ENCODE data around the gene MLLT10.

MLLT10 gene

DNA sequence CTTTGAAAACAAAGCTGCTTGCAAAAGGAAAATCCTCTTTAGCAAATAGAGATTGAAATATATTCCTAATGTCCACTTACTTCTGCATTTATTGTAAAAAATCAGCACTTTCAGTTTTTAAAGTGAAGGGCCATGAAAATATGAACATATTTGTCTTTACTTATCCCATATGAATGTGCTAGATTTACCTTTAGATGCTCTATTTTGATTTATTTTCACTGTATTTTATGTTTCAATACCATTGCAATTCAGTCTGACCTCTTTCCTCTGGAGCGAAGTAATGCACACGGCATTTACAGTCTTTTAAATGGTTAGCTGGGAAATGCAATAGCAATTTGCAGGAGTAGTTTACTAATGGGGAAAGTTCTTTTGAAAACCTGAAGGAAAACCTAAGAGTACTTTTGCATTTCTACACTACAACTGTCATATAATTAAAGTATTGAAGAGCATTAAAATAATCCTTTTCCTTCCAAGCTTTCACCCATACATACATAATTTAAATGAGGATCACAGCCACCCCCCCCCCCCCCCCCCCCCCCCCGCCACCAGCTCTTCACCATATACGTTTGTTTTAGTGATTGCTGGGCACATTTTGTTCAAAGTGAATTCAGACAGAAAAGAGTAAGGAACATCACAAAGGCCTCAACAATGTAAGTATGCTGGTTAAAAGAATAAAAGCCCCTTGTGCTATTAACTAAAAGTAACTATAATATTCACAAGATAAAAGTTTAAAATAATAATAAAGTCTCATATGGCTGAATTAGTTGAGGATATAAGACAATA lies 12.1 kb upstream of the MLLT10 start:
- TF ChIP-seq, protein P1, sequence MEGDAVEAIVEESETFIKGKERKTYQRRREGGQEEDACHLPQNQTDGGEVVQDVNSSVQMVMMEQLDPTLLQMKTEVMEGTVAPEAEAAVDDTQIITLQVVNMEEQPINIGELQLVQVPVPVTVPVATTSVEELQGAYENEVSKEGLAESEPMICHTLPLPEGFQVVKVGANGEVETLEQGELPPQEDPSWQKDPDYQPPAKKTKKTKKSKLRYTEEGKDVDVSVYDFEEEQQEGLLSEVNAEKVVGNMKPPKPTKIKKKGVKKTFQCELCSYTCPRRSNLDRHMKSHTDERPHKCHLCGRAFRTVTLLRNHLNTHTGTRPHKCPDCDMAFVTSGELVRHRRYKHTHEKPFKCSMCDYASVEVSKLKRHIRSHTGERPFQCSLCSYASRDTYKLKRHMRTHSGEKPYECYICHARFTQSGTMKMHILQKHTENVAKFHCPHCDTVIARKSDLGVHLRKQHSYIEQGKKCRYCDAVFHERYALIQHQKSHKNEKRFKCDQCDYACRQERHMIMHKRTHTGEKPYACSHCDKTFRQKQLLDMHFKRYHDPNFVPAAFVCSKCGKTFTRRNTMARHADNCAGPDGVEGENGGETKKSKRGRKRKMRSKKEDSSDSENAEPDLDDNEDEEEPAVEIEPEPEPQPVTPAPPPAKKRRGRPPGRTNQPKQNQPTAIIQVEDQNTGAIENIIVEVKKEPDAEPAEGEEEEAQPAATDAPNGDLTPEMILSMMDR (IDR thresholded peaks at IDR 0.05; ENCODE audit: insufficient read depth, missing control alignments): no peak
- DNase-seq (ENCODE audit: insufficient read length, low spot score) (no peak), FAIRE-seq (no peak)

DNA sequence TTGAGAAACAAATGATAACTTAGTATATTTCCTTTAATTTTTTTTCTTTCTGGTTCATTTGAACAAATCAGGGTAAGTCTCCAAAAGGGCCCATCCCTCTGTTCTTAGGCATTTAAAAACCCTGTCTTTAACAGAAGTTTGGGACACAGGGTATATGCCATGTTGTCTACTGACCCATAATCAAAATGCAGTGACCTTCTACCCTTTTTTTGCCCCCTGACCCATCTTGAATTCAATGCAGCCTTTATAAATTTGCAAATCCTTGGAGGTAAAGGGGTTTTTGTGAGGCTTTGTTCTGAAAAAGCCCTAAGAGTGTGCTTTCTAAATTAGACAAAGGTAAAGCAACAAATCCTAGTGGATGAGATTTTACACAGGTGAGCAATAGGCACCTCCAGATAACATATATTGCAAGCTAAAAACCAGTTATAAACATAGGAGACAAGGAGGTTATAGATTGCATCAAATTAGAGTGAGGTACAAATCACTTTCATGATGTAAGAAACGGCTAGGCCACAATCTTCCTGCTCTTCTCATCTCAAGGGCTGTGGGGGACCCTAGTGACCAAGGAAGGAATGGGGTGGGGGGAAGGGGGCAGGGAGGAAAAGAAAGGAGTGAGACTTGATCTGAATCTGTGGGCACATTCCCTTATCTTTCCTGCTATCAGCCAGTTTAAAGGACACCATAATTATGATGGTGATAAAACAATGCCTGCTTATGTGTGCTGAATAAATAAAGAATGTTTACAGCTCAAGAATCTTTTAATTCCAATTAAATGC lies 11.2 kb upstream of the MLLT10 start:
- TF ChIP-seq, protein P1 (IDR thresholded peaks at IDR 0.05; ENCODE audit: insufficient read depth, missing control alignments): no peak
- no peak for DNase-seq (ENCODE audit: insufficient read length, low spot score)
- FAIRE-seq: no peak

DNA sequence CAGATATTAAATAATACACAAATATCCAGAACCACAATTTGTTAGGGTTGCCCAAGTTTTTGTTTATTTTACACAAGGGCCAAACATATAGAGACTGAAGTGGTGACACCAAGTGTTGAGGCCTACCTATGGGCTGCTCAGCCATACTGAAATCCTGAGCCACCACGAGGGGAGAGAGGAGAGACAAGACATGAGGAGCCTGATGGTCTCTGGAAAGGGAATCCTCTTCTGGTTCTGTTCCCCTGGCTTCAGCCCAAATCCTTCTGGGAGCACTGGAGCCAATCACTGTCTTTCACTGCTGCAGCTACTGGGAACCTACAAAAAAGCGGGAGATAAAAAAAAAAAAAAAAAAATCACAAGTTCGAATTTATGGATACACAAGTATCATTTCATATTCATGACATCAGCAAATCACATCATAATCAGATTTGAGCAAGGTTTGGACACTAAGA lies 10.4 kb upstream of the MLLT10 start:
- TF ChIP-seq, protein P1 (IDR thresholded peaks at IDR 0.05; ENCODE audit: insufficient read depth, missing control alignments): no peak
- FAIRE-seq (no peak), DNase-seq (ENCODE audit: insufficient read length, low spot score) (no peak)

DNA sequence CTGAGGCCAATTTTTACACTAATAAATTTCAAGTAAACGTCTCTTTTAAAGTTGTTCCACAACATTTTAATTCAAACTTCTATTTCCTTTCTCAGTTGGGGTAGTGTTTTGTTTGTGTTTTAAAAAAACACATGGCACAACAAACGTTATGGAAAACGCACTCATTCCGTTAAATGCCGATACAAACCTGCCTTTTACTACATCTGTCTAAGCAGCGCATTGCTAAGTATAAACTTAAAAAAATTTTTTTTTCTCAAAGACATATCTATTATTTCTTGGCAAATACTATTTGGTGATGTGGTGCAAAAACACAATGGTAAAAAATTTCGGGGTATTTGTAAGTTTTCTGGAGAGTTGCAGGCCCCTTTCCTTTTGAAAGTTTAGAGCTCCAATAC lies 9.9 kb upstream of the MLLT10 start:
- no peak for DNase-seq (ENCODE audit: insufficient read length, low spot score)
- FAIRE-seq: no peak
- TF ChIP-seq, protein P1 (IDR thresholded peaks at IDR 0.05; ENCODE audit: insufficient read depth, missing control alignments): no peak

DNA sequence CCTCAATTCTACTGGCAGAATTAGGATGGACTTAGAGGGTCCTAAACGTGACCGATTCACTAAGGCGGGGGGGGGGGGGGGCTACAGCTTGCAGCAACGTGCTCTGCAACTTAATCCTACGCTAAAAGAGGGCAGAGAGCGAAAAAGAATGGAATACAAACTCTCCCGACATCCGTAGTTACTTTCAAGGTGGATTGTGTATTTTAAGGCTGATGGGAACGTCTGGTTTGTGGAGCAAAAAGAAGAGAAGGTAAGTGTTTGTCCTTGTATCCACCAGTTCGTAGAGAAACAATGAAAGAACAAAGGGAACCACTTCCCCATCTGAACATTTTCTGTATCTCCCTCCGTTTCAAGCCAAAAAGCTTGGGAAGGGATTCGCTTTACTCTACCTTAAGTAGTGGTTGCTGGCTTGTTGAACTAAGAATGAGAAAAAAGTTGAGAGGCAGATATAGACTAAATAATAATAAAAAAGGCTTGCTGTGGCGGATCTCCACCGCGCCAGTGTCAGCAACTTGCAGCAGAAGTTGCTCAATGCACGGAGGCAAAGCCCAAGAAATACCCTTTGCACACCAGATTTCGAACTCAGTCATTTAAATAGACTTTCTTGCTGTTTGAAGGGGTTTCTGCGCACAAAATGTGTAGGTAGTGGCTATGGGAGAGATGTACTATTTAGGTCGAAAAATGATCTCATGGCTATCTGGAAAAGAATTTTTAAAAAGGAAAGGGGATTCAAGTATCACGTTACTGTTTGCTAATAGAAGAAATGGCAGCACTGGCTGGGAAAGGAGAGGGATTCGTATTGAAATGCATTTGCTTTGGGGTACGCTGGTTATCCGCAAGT lies 9.3 kb upstream of the MLLT10 start:
- FAIRE-seq (no peak), DNase-seq (ENCODE audit: insufficient read length, low spot score) (no peak)
- TF ChIP-seq, protein P1 (IDR thresholded peaks at IDR 0.05; ENCODE audit: insufficient read depth, missing control alignments): no peak

DNA sequence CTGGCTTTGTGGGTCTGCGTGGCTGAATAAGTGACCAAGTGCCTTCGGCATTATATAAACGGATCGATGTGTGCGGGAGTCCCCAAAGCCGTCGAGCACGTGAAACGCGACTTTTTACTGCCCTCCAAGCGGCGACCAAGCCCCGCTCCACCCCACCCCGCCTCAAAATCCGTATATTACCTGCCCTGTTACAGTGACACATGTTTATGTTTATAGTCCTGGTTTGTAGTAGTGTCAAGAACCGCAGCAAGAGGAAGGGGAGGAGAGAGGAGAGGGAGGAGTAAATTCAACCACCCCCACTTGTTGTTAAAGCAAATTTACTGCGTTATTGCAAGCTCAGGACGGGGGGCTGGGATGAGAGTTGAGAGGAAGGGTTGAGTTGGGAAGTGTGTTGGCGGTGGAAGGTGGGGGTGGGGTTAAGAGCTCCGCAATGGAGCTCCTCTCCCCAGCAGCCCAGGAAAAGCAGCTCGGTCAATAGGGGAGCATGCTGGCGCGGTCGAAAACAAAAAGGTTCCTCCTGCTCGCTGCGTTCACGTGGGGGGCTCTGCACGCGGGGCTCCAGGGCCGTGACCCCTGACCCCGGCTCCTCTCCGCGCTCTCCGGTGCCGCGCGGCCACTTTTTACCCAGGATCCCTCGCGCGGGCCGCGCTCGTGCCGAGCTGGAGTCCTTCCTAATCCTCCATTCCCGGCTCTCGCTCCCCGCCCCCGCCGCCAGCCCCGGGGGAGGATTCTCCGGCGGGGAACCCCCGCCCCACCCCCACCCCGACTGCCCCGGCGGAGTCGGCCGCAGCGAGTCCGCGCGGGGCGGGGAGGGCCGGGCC lies 8.5 kb upstream of the MLLT10 start, which contains the start of gene SKIDA1:
Gene SKIDA1, minus strand, starts transcription at position 316 of the 821 bp plus-strand sequence. CDS start 7,860 bp downstream, outside the sequence.
- DNase-seq (ENCODE audit: insufficient read length, low spot score): peak; percentile 47
- FAIRE-seq: no peak
- TF ChIP-seq, protein P1 (IDR thresholded peaks at IDR 0.05; ENCODE audit: insufficient read depth, missing control alignments): no peak

All from D721Med (cell line).